SK-N-SH treated with all-trans-retinoic acid at 6 μM for 48 hours (cell line): ENCODE data around the gene GAN.

ENCODE experiments used
- ESRRG ChIP-seq: fragments of 250-450 bp; sonication (Bioruptor Pico); IDR thresholded peaks from 2 replicates; pipeline ENCODE4 v1.6.1; 2021; ENCODE audit warnings: mild to moderate bottlenecking
- RARB ChIP-seq: fragments of 250-450 bp; sonication (Bioruptor Pico); IDR thresholded peaks from 2 replicates; pipeline ENCODE4 v1.8.0; 2021; ENCODE audit warnings: mild to moderate bottlenecking, moderate library complexity
- ZFP30 ChIP-seq: fragments of 450-650 bp; formaldehyde crosslinking; IDR thresholded peaks from 2 replicates; pipeline ENCODE4 v1.5.0; 2022; ENCODE audit warnings: mild to moderate bottlenecking, moderate library complexity
- TF ChIP-seq, protein P1 (sequence below): fragments of 250-450 bp; sonication (Bioruptor Pico); IDR thresholded peaks from 2 replicates; pipeline ENCODE4 v1.8.0; 2021; ENCODE audit warnings: low read depth, mild to moderate bottlenecking, moderate library complexity, borderline replicate concordance
- TF ChIP-seq, protein P2 (sequence below): fragments of 250-450 bp; sonication (Bioruptor Pico); IDR thresholded peaks from 2 replicates; pipeline ENCODE4 v1.8.0; 2020; ENCODE audit warnings: mild to moderate bottlenecking, moderate library complexity, borderline replicate concordance
- TF ChIP-seq, protein P3 (sequence below): fragments of 250-450 bp; sonication (Bioruptor Pico); IDR thresholded peaks from 2 replicates; pipeline ENCODE4 v1.5.1; 2020; ENCODE audit warnings: low read depth, mild to moderate bottlenecking, moderate library complexity

DNA sequence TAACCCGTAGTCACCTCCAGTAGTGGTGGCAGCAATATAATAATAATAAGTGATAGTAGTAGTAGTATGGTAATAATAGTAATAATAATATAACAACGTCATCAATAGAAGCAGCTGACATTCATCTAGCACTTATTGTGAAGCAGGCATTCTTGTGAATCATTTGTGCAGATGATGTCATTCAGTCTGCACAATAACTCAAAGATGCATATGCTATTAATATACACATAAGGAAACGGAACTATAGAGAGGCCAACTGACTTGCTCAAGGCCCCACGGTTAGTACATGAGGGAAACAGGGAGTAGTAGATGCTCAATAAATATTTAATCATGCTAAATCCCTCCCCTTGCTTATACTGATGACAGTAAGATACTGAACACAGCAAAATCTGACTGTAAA lies 35.4 kb upstream of the GAN start:
- TF ChIP-seq, protein P1, sequence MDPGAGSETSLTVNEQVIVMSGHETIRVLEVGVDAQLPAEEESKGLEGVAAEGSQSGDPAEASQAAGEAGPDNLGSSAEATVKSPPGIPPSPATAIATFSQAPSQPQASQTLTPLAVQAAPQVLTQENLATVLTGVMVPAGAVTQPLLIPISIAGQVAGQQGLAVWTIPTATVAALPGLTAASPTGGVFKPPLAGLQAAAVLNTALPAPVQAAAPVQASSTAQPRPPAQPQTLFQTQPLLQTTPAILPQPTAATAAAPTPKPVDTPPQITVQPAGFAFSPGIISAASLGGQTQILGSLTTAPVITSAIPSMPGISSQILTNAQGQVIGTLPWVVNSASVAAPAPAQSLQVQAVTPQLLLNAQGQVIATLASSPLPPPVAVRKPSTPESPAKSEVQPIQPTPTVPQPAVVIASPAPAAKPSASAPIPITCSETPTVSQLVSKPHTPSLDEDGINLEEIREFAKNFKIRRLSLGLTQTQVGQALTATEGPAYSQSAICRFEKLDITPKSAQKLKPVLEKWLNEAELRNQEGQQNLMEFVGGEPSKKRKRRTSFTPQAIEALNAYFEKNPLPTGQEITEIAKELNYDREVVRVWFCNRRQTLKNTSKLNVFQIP (CRISPR knock-in tag): no peak
- TF ChIP-seq, protein P2, sequence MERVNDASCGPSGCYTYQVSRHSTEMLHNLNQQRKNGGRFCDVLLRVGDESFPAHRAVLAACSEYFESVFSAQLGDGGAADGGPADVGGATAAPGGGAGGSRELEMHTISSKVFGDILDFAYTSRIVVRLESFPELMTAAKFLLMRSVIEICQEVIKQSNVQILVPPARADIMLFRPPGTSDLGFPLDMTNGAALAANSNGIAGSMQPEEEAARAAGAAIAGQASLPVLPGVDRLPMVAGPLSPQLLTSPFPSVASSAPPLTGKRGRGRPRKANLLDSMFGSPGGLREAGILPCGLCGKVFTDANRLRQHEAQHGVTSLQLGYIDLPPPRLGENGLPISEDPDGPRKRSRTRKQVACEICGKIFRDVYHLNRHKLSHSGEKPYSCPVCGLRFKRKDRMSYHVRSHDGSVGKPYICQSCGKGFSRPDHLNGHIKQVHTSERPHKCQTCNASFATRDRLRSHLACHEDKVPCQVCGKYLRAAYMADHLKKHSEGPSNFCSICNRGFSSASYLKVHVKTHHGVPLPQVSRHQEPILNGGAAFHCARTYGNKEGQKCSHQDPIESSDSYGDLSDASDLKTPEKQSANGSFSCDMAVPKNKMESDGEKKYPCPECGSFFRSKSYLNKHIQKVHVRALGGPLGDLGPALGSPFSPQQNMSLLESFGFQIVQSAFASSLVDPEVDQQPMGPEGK (CRISPR knock-in tag): no peak
- no peak for TF ChIP-seq RARB (CRISPR knock-in tag)
- no peak for TF ChIP-seq ESRRG (CRISPR knock-in tag)
- TF ChIP-seq, protein P3, sequence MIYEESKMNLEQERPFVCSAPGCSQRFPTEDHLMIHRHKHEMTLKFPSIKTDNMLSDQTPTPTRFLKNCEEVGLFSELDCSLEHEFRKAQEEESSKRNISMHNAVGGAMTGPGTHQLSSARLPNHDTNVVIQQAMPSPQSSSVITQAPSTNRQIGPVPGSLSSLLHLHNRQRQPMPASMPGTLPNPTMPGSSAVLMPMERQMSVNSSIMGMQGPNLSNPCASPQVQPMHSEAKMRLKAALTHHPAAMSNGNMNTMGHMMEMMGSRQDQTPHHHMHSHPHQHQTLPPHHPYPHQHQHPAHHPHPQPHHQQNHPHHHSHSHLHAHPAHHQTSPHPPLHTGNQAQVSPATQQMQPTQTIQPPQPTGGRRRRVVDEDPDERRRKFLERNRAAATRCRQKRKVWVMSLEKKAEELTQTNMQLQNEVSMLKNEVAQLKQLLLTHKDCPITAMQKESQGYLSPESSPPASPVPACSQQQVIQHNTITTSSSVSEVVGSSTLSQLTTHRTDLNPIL (CRISPR knock-in tag): no peak
- TF ChIP-seq ZFP30: no peak
